ENCODE data around the gene LYSMD4. TPM values are rescaled to one million over a fixed set of nuclear protein-coding genes. Genes with fewer than 3 reads are reported as not detected.
"Not testable (repeated sequence)": the region's sequence is repeated elsewhere in the genome, so short reads cannot be mapped to it uniquely, and the experiment has no call there.

LYSMD4 gene
- total RNA-seq, 3 donors from 2014 or later (not counting 1 experiment from before 2014, with no cell fraction given), result 5.0 to 9.1 (median 7.2) TPM

- TF ChIP-seq CTCF (IDR thresholded peaks at IDR 0.05), result no peak
- no peak for DNase-seq
- H3K27me3 ChIP-seq (ENCODE audit: control insufficient read depth, insufficient read depth, low read length), result no peaks in the 10 kb centered on the region
- Mint-ChIP-seq H3K27me3 (ENCODE audit: low read depth in 2 of 2) (no peaks in the 10 kb centered on the region), H3K27ac (no peak overlapping the region), H3K36me3 (no peaks in the 10 kb centered on the region), H3K4me1 (no peaks in the 10 kb centered on the region), H3K9me3 (no peaks in the 10 kb centered on the region), H3K4me3 (no peak overlapping the region)
- peaks cover 5% of the 10 kb centered on the region for H3K4me1 ChIP-seq (ENCODE audit: control insufficient read depth, insufficient read depth, low read length)
- 81% methylated on average over 4 of the region's 4 CpGs for WGBS (ENCODE audit: insufficient coverage)
- no peak overlapping the region for H3K27ac ChIP-seq (ENCODE audit: low read length)
- no peak for ATAC-seq
- no peaks in the 10 kb centered on the region for H3K9me3 ChIP-seq (ENCODE audit: control insufficient read depth, insufficient read depth, low read length)
- no peak overlapping the region for H3K4me3 ChIP-seq (ENCODE audit: low read length)
- no peaks in the 10 kb centered on the region for H3K36me3 ChIP-seq (ENCODE audit: control insufficient read depth, insufficient read depth, low read length)
- intact Hi-C loops (cut with micrococcal nuclease), result no loop called here
Measured at GRCh38 chr15:99752556-99752955, 19.3 kb upstream of the LYSMD4 start.

GRCh38 chr15:99750326-99750725, 17.1 kb upstream of the LYSMD4 start:
- 87% methylated on average over 11 of the region's 11 CpGs for WGBS (ENCODE audit: insufficient coverage)
- not testable (repeated sequence) for H3K4me1 Mint-ChIP-seq

GRCh38 chr15:99749386-99749785, 16.1 kb upstream of the LYSMD4 start:
- no peak overlapping the region for H3K4me3 Mint-ChIP-seq
- H3K9me3 ChIP-seq (ENCODE audit: control insufficient read depth, insufficient read depth, low read length), result no peaks in the 10 kb centered on the region
- H3K4me3 ChIP-seq (ENCODE audit: low read length), result no peak overlapping the region
- 77% methylated on average over 6 of the region's 6 CpGs for WGBS (ENCODE audit: insufficient coverage)
- no peak for DNase-seq
- no peaks in the 10 kb centered on the region for H3K36me3 ChIP-seq (ENCODE audit: control insufficient read depth, insufficient read depth, low read length)
- H3K27me3 Mint-ChIP-seq (ENCODE audit: low read depth in 2 of 2), result peaks cover 0 to 8% of the 10 kb centered on the region in 2 donors
- H3K27me3 ChIP-seq (ENCODE audit: control insufficient read depth, insufficient read depth, low read length), result no peaks in the 10 kb centered on the region
- no peak overlapping the region for H3K27ac Mint-ChIP-seq
- H3K4me1 Mint-ChIP-seq, result no peaks in the 10 kb centered on the region
- no peak overlapping the region for H3K27ac ChIP-seq (ENCODE audit: low read length)
- intact Hi-C loops (cut with micrococcal nuclease), result no loop called here
- no peak for ATAC-seq
- no peak for TF ChIP-seq CTCF (IDR thresholded peaks at IDR 0.05)
- no peaks in the 10 kb centered on the region for H3K36me3 Mint-ChIP-seq
- H3K9me3 Mint-ChIP-seq, result no peaks in the 10 kb centered on the region
- no peaks in the 10 kb centered on the region for H3K4me1 ChIP-seq (ENCODE audit: control insufficient read depth, insufficient read depth, low read length)

More at GRCh38 chr15:99750326-99750725, 17.1 kb upstream of the LYSMD4 start:
- H3K36me3 ChIP-seq (ENCODE audit: control insufficient read depth, insufficient read depth, low read length); H3K4me1 ChIP-seq (ENCODE audit: control insufficient read depth, insufficient read depth, low read length); H3K27ac ChIP-seq (ENCODE audit: low read length); H3K4me3 ChIP-seq (ENCODE audit: low read length); H3K27ac Mint-ChIP-seq; DNase-seq; ATAC-seq; H3K4me3 Mint-ChIP-seq; H3K9me3 ChIP-seq (ENCODE audit: control insufficient read depth, insufficient read depth, low read length); H3K27me3 Mint-ChIP-seq (ENCODE audit: low read depth in 2 of 2); intact Hi-C loops (cut with micrococcal nuclease); H3K27me3 ChIP-seq (ENCODE audit: control insufficient read depth, insufficient read depth, low read length); H3K9me3 Mint-ChIP-seq; H3K36me3 Mint-ChIP-seq: not testable (repeated sequence)

GRCh38 chr15:99745370-99746086, 12.3 kb upstream of the LYSMD4 start:
- TF ChIP-seq CTCF (IDR thresholded peaks at IDR 0.05), result no peak
- 94% methylated on average over 9 of the region's 9 CpGs for WGBS (ENCODE audit: insufficient coverage)
- no peaks in the 10 kb centered on the region for H3K36me3 Mint-ChIP-seq
- no peak overlapping the region for H3K4me3 Mint-ChIP-seq
- Histone ChIP-seq H3K4me1 (ENCODE audit: control insufficient read depth, insufficient read depth, low read length) (no peaks in the 10 kb centered on the region), H3K36me3 (ENCODE audit: control insufficient read depth, insufficient read depth, low read length) (no peaks in the 10 kb centered on the region), H3K9me3 (ENCODE audit: control insufficient read depth, insufficient read depth, low read length) (no peaks in the 10 kb centered on the region), H3K27me3 (ENCODE audit: control insufficient read depth, insufficient read depth, low read length) (no peaks in the 10 kb centered on the region), H3K27ac (ENCODE audit: low read length) (no peak overlapping the region), H3K4me3 (ENCODE audit: low read length) (no peak overlapping the region)
- H3K4me1 Mint-ChIP-seq, result no peaks in the 10 kb centered on the region
- intact Hi-C loops (cut with micrococcal nuclease), result no loop called here
- DNase-seq (no peak), ATAC-seq (no peak)
- H3K9me3 Mint-ChIP-seq, result no peaks in the 10 kb centered on the region
- no peak overlapping the region for H3K27ac Mint-ChIP-seq
- peaks cover 0 to 8% of the 10 kb centered on the region in 2 donors for H3K27me3 Mint-ChIP-seq (ENCODE audit: low read depth in 2 of 2)
